Cardiac fibroblast (primary cell): ENCODE data around the gene NCOA6.

Source experiments
- DNase-seq, 2 donors: peaks; one replicate each; pipeline versions ENCODE4 v3.0.0 to v3.0.0-alpha.2; 2010; ENCODE audit warnings: low read depth in 2 of 2
- H3K4me3 ChIP-seq, 2 donors: replicated peaks in 1 of 2; 1 replicate in 1 of 2; 2 replicates in 1 of 2; pipeline ENCODE4 v1.5.1; 2011; ENCODE audit warnings: low read depth in 2 of 2, low read length in 2 of 2, mild to moderate bottlenecking in 2 of 2, moderate library complexity in 1 of 2
- TF ChIP-seq, protein P1 (sequence below): IDR thresholded peaks from one replicate; pipeline ENCODE4 v1.5.1; 2011; ENCODE audit warnings: low read depth, mild to moderate bottlenecking, low read length, inconsistent platforms

NCOA6 gene

DNA sequence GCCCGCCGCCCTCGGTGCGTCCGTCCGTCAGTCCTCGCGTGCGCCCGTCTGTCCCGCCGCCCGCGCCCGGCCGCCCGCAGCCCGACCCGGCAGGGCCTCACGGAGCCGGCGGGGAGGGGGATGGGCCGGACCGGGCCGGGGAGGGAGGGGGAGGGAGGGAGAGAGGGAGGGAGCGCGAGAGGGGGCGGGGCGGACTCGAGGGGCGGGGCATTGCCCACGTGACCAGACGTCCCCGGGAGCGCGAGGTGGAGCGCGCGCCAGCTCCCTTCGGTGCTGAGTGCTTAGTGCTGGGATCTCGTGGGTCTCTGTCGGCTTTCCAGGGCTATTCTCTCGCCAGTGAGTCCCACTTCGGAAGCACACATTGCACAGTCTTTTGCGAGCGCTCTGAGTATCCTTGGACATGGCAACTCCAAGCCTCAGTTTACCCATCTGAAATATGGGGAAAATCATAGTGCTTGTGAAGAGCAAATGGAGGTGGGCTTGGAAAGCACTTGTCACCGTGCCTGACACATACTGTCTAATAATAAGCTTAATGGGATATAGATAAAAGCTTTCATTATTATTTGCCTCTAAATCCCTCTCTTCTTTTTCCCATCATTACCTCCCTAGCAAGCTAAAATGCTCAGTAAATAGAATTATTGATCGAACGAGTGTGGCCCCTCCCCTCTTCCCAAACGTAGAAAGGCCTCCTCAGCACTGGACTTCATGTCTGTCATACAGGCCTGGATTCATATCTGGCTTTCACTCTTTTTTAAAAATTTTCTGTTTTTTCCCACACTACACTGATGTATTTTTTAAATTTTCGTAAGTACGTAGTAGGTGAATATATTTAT, at the start of gene NCOA6:
NCOA6 (minus strand) TSS at position 122 of the 833 bp plus-strand sequence. CDS start 43,296 bp downstream, outside the sequence.
- TF ChIP-seq, protein P1, sequence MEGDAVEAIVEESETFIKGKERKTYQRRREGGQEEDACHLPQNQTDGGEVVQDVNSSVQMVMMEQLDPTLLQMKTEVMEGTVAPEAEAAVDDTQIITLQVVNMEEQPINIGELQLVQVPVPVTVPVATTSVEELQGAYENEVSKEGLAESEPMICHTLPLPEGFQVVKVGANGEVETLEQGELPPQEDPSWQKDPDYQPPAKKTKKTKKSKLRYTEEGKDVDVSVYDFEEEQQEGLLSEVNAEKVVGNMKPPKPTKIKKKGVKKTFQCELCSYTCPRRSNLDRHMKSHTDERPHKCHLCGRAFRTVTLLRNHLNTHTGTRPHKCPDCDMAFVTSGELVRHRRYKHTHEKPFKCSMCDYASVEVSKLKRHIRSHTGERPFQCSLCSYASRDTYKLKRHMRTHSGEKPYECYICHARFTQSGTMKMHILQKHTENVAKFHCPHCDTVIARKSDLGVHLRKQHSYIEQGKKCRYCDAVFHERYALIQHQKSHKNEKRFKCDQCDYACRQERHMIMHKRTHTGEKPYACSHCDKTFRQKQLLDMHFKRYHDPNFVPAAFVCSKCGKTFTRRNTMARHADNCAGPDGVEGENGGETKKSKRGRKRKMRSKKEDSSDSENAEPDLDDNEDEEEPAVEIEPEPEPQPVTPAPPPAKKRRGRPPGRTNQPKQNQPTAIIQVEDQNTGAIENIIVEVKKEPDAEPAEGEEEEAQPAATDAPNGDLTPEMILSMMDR: no peak
- peak; percentile 82 to 90 for DNase-seq
- peak within 1 kb of the TSS; percentile 90 to 98 for H3K4me3 ChIP-seq

DNA sequence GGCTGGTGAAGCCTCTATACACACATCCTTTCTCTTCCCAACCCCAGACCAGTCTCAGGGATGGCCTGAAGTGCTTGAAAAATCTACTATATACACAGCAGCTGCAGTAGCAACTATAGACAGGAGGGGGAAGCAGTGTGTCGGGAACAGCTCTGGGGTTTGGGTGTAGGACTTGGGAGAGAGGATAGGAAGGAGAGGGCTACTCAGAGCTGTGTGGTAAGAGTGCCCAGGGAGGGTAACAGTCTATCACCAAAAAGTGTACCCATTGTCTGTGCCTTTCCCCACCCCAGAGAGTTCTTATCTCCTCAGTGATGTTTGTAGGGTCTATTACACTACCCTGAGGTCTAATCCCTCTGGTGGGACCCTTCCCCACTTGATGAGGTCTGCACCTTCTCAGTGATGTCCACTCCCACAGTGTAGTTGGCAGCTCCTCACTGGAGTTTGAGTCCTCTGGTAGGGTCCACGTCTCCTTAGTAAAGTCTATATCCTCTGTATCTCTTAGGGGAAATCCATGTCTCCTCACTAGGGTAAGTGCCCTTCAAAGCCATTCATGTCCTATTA, 48.7 kb upstream of the NCOA6 start:
- peak; percentile 93 to 94 for DNase-seq
- H3K4me3 ChIP-seq: no peak overlapping the region
- TF ChIP-seq, protein P1: peak; percentile 96

DNA sequence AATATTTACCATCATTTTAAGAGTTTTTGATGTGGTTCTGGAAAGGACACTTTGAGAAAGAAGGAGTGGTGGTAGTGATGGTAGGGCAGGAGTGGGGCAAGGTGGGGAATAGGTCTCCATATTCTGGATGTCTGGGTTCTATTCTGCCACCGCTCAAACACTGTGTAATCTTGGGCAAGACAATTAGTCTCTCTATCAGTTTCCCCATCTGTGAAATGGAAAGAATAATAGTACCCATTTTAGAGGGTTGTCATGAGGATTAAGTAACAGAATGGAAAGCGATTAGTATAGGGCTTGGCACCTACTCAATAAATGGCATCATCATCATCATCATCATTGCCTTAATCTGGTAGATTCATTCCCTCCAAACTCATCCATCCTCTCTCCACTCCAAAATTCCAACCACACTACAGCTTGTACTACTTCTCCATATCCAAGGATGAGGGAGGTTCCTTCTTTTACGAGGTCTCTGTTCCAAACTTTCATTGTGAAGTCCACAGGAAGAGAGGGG, 48.2 kb upstream of the NCOA6 start:
- no peak overlapping the region for H3K4me3 ChIP-seq
- DNase-seq: no peak

DNA sequence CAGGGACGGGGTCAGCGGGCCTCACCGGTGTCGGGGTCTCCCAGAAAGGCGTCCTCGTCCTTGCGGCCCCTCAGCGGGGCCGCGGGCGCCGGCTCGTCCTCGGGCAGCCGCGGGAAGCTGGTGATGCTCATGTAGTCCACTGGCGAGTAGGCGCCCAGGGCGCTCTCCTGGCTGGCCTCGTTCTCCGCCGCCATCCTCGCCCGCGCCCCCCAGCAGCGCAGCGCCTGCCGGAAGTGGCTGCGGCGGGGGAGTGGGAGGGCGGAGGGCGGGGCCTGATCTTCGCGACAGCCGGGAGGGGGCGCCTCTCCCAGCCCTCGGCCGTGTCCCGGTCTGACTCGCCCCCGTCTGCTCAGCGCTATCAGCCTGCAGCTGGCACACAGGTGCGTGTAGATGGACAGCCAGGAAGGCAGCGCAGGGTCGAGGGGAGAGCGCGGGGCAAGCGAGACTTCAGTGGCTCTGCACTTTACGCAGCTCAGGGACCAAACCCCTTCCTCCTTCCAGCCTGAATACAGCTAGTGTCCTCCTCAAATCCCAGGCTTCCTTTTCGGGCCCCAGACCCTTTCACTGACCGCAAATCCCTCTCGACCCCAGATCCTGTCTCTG, 47.3 kb upstream of the NCOA6 start, which contains the start of gene GGT7:
GGT7 (minus strand) TSS at position 235 of the 603 bp plus-strand sequence; CDS start at position 194, 41 bp downstream.
- TF ChIP-seq, protein P1: peak; percentile 39
- peak within 1 kb of the TSS; percentile 58 to 66 for H3K4me3 ChIP-seq
- DNase-seq: peak; percentile 57 to 72

More for the DNA sequence above, 48.2 kb upstream of the NCOA6 start:
- TF ChIP-seq, protein P1: no peak

DNA sequence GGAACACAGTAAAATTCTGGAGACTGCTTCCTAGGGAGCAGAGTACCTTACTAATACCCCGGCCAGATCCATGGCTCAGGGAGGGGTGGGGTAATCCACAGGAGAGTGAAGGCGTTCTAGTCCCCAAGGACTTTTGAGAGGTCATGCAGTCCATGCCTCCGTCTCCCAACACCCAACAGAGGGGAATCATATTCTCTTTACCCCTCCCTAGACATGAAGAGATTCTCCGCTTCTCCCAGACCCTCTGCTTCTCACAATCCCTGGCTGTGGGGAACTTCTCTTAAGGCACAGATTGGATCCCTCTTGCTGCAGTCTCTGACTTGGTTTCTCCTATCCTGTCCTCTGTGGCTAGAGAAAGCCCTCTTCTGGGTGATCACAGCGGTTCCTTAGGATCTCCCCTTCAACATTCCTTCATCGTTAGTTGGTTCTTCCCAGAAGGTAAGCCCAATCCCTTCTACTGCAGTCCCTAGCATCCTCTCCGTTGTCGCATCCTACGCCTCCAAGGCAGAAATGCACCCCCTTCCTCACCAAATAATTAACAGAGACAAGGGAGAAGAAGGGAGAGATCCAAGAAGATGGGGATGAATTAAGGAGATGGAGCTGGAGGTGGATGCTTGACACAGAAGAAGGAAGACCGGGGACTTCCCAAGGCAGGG, 46.6 kb upstream of the NCOA6 start:
- peak in 1 of 2 donors; percentile 5 for DNase-seq
- TF ChIP-seq, protein P1: no peak
- peak overlapping the region; percentile 58 to 66 for H3K4me3 ChIP-seq

DNA sequence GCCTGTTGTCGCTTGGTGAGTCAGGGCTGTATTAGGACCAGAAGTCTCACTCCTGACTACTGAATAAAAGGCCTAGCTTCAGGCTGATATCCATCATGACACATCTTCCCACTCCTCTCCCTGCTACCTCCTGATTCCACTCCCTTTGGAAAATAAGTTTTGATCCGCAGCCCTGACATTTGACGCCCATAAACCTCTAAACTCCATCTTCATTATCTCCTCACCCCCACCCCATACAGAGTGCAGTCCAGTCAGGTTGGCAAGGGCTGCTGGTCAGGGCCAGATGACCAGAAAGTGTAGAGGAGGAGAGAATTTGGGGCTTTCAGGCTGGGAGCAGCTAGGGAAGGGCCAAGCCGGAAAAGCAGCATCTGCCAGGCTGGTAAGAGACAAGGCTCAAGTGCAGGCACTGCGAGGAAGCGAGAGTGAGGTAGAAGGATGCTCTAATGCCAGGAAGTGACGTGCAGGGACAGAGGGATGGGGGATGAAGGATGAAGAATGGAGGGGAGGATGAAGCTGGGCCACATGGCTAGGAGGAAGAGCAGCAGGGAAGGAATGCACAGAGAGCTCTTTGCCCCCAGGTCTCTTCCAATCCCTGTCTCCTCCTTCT, 46.0 kb upstream of the NCOA6 start:
- peak overlapping the region in 1 of 2 donors; percentile 58 for H3K4me3 ChIP-seq
- TF ChIP-seq, protein P1: no peak
- no peak for DNase-seq
